GM12878 (cell line): ENCODE results near the gene PCIF1.

Source experiments
- FOS ChIP-seq: IDR thresholded peaks from 3 replicates; pipeline ENCODE4 v1.6.1; 2011; ENCODE audit warnings: borderline replicate concordance; ENCODE audit not compliant: insufficient read length; ENCODE audit errors: extremely low read depth
- FOXK2 ChIP-seq: fragments of 450-650 bp; IDR thresholded peaks from 2 replicates; pipeline ENCODE4 v1.6.1; 2017; ENCODE audit warnings: mild to moderate bottlenecking, moderate library complexity
- PBX3 ChIP-seq: IDR thresholded peaks from 2 replicates; pipeline ENCODE4 v1.6.1; 2011; ENCODE audit warnings: mild to moderate bottlenecking, low read depth, low read length, moderate library complexity; ENCODE audit not compliant: insufficient replicate concordance
- SUZ12 ChIP-seq: fragments of 200-600 bp; sonication (generic); IDR thresholded peaks from one replicate; pipeline ENCODE4 v1.6.1; 2018; ENCODE audit warnings: antibody characterized with exemption, mild to moderate bottlenecking; ENCODE audit not compliant: unreplicated experiment
- ZZZ3 ChIP-seq: IDR thresholded peaks from 2 replicates; pipeline ENCODE4 v1.6.1; 2011; ENCODE audit warnings: low read depth; ENCODE audit not compliant: control insufficient read depth, insufficient read length
- TF ChIP-seq, protein P1 (sequence below), 3 experiments: IDR thresholded peaks in 2 of 3; conservative IDR thresholded peaks in 1 of 3; 2 replicates each; pipeline ENCODE4 v1.5.1; 2011; ENCODE audit warnings: low read depth in 3 of 3, low read length in 3 of 3, mild to moderate bottlenecking in 3 of 3, control low read depth in 2 of 3, moderate library complexity in 2 of 3, inconsistent platforms in 1 of 3, mixed read lengths in 1 of 3; ENCODE audit not compliant: control insufficient read depth in 2 of 3, insufficient read depth in 1 of 3; ENCODE audit errors: extremely low read depth in 1 of 3
- TF ChIP-seq, protein P2 (sequence below): IDR thresholded peaks from 2 replicates; pipeline ENCODE4 v1.6.1; 2011; ENCODE audit warnings: borderline replicate concordance, low read depth, mild to moderate bottlenecking, moderate library complexity, mixed read lengths, low read length; ENCODE audit not compliant: insufficient read depth; ENCODE audit errors: extremely low read length

- TF ChIP-seq ZZZ3, result no peak
- TF ChIP-seq, protein P1, sequence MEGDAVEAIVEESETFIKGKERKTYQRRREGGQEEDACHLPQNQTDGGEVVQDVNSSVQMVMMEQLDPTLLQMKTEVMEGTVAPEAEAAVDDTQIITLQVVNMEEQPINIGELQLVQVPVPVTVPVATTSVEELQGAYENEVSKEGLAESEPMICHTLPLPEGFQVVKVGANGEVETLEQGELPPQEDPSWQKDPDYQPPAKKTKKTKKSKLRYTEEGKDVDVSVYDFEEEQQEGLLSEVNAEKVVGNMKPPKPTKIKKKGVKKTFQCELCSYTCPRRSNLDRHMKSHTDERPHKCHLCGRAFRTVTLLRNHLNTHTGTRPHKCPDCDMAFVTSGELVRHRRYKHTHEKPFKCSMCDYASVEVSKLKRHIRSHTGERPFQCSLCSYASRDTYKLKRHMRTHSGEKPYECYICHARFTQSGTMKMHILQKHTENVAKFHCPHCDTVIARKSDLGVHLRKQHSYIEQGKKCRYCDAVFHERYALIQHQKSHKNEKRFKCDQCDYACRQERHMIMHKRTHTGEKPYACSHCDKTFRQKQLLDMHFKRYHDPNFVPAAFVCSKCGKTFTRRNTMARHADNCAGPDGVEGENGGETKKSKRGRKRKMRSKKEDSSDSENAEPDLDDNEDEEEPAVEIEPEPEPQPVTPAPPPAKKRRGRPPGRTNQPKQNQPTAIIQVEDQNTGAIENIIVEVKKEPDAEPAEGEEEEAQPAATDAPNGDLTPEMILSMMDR (IDR thresholded peaks at IDR 0.05 in 2 of 3, conservative IDR thresholded peaks at IDR 0.05 in 1 of 3; ENCODE audit: control insufficient read depth in 2 of 3, extremely low read depth in 1 of 3, insufficient read depth in 1 of 3, low read depth in 3 of 3, low read length in 3 of 3), result no peak
- TF ChIP-seq, protein P2, sequence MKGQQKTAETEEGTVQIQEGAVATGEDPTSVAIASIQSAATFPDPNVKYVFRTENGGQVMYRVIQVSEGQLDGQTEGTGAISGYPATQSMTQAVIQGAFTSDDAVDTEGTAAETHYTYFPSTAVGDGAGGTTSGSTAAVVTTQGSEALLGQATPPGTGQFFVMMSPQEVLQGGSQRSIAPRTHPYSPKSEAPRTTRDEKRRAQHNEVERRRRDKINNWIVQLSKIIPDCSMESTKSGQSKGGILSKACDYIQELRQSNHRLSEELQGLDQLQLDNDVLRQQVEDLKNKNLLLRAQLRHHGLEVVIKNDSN, result no peak
- TF ChIP-seq PBX3, result no peak
- TF ChIP-seq SUZ12, result no peak
- no peak for TF ChIP-seq FOXK2
- TF ChIP-seq FOS, result no peak
These were observed 21.4 kb upstream of the PCIF1 start for GRCh38 chr20:45913116-45913515.
